GM23248 (cell line): ENCODE data around the gene KDM1B. TPM values are rescaled to one million over a fixed set of nuclear protein-coding genes. Genes with fewer than 3 reads are reported as not detected.

Experiments used
- DNase-seq: peaks from one replicate; pipeline ENCODE4 v3.0.0-alpha.2; 2015
- H2AFZ ChIP-seq: fragments of 200-600 bp; sonication (generic); 2 replicates; pipeline ENCODE4 v1.6.1; 2016; ENCODE audit warnings: antibody characterized with exemption
- H3F3A ChIP-seq: fragments of 200-600 bp; sonication (generic); 2 replicates; pipeline ENCODE4 v1.6.1; 2016; ENCODE audit warnings: mild to moderate bottlenecking, antibody characterized with exemption, mixed run types; ENCODE audit not compliant: insufficient read depth
- H3K27ac ChIP-seq: fragments of 200-600 bp; sonication (generic); 2 replicates; pipeline ENCODE4 v1.5.1; 2016; ENCODE audit warnings: mild to moderate bottlenecking
- H3K27me3 ChIP-seq: fragments of 200-600 bp; sonication (generic); replicated peaks from 2 replicates; pipeline ENCODE4 v1.6.1; 2016; ENCODE audit warnings: mild to moderate bottlenecking; ENCODE audit not compliant: insufficient read depth
- H3K36me3 ChIP-seq: fragments of 200-600 bp; sonication (generic); 2 replicates; pipeline ENCODE4 v1.6.1; 2016; ENCODE audit warnings: low read depth, mild to moderate bottlenecking
- H3K4me1 ChIP-seq: fragments of 200-600 bp; sonication (generic); 2 replicates; pipeline ENCODE4 v1.6.1; 2016; ENCODE audit warnings: mild to moderate bottlenecking; ENCODE audit not compliant: insufficient read depth
- H3K4me2 ChIP-seq: fragments of 200-600 bp; sonication (generic); one replicate; pipeline ENCODE4 v1.6.1; 2016; ENCODE audit warnings: mild to moderate bottlenecking; ENCODE audit not compliant: unreplicated experiment
- H3K4me3 ChIP-seq: fragments of 200-600 bp; sonication (generic); 2 replicates; pipeline ENCODE4 v1.5.1; 2016; ENCODE audit warnings: mild to moderate bottlenecking
- H3K79me2 ChIP-seq: fragments of 200-600 bp; sonication (generic); 2 replicates; pipeline ENCODE4 v1.6.1; 2016; ENCODE audit warnings: mild to moderate bottlenecking; ENCODE audit not compliant: insufficient read depth
- H3K9ac ChIP-seq: fragments of 200-600 bp; sonication (generic); 2 replicates; pipeline ENCODE4 v1.6.1; 2016; ENCODE audit warnings: mild to moderate bottlenecking
- H3K9me2 ChIP-seq: fragments of 200-600 bp; sonication (generic); 2 replicates; pipeline ENCODE4 v1.6.1; 2016; ENCODE audit warnings: mixed run types, mild to moderate bottlenecking, moderate library complexity; ENCODE audit not compliant: insufficient read depth
- H3K9me3 ChIP-seq: fragments of 200-600 bp; sonication (generic); one replicate; pipeline ENCODE4 v1.6.1; 2017; ENCODE audit warnings: low read depth
- H4K20me1 ChIP-seq: fragments of 200-600 bp; sonication (generic); 2 replicates; pipeline ENCODE4 v1.6.0; 2016; ENCODE audit not compliant: insufficient read depth
- EZH2 ChIP-seq: fragments of 200-600 bp; sonication (generic); IDR thresholded peaks from 2 replicates; pipeline ENCODE4 v1.6.1; 2018; ENCODE audit warnings: antibody characterized with exemption, mild to moderate bottlenecking; ENCODE audit not compliant: insufficient read depth, poor library complexity, severe bottlenecking
- EZH2phosphoT487 ChIP-seq: fragments of 200-600 bp; sonication (generic); IDR thresholded peaks from 2 replicates; pipeline ENCODE4 v1.6.1; 2018; ENCODE audit warnings: antibody characterized with exemption, moderate library complexity, mild to moderate bottlenecking, low read depth; ENCODE audit not compliant: insufficient read depth
- WGBS, 2 experiments: methylation state at CpG; one replicate each; pipeline ENCODE4 v1.1.6; 2015 to 2017; ENCODE audit warnings: low lambda C conversion rate in 2 of 2, low coverage in 1 of 2; ENCODE audit errors: missing lambda C conversion rate in 2 of 2; 5-methylcytosine and 5-hydroxymethylcytosine counted together
- in situ Hi-C: fragments of 300-500 bp; cut with MboI; formaldehyde crosslinking; loops from 2 replicates; pipeline ENCODE4 v1.15.0; 2020
- polyA plus RNA-seq: library from polyadenylated mRNA; unstranded; fragments of >200 nt; fragmentation: Nextera tagmentation; extraction: Ambion mirVana; gene quantifications from 2 replicates; pipeline ENCODE4 v1.2.1, GENCODE V29; 2016
- total RNA-seq: library from RNA; depleted of rRNA; stranded (reverse); fragments of >200 nt; shearing (Covaris generic); gene quantifications from 2 replicates; pipeline ENCODE4 v1.2.3, GENCODE V29; 2014

Gene KDM1B
- total and polyA plus RNA-seq, 2 experiments from 2014 or later = 10.2 to 16.0 TPM

- Histone ChIP-seq H3K4me3 (no peak overlapping the region), H3K9me3 (no peaks in the 10 kb centered on the region), H3K9ac (no peak overlapping the region), H3K4me2 (no peak overlapping the region), H3K27ac (no peak overlapping the region), H3K4me1 (no peaks in the 10 kb centered on the region), H3K79me2 (no peaks in the 10 kb centered on the region), H3K9me2 (no peaks in the 10 kb centered on the region), H3K27me3 (no peaks in the 10 kb centered on the region), H3F3A (no peaks in the 10 kb centered on the region), H4K20me1 (no peaks in the 10 kb centered on the region), H2AFZ (no peak overlapping the region), H3K36me3 (no peaks in the 10 kb centered on the region)
- in situ Hi-C loops = no loop called here
- no peak for DNase-seq
- no peak for TF ChIP-seq EZH2phosphoT487
- TF ChIP-seq EZH2 = no peak
- WGBS, 2 experiments = 93 to 98% methylated on average over 2 of the region's 2 CpGs
Observed at GRCh38 chr6:18186033-18186432, 30.8 kb downstream of the KDM1B start.

GRCh38 chr6:18186540-18187250 lies 31.5 kb downstream of the KDM1B start:
- Histone ChIP-seq H3K4me1 (no peaks in the 10 kb centered on the region), H3F3A (no peaks in the 10 kb centered on the region), H3K9ac (no peak overlapping the region), H3K9me2 (no peaks in the 10 kb centered on the region), H3K4me2 (no peak overlapping the region), H4K20me1 (no peaks in the 10 kb centered on the region), H3K27ac (no peak overlapping the region), H3K79me2 (no peaks in the 10 kb centered on the region), H2AFZ (no peak overlapping the region), H3K36me3 (no peaks in the 10 kb centered on the region), H3K9me3 (no peaks in the 10 kb centered on the region), H3K4me3 (no peak overlapping the region), H3K27me3 (no peaks in the 10 kb centered on the region)
- TF ChIP-seq EZH2 = no peak
- no peak for TF ChIP-seq EZH2phosphoT487
- DNase-seq = no peak
- 95 to 97% methylated on average over 4 of the region's 4 CpGs for WGBS, 2 experiments
- in situ Hi-C loops = no loop called here

GRCh38 chr6:18187701-18188100 lies 32.5 kb downstream of the KDM1B start:
- Histone ChIP-seq H3K9me2 (no peaks in the 10 kb centered on the region), H3K9me3 (no peaks in the 10 kb centered on the region), H3K79me2 (no peaks in the 10 kb centered on the region), H3K27me3 (no peaks in the 10 kb centered on the region), H3F3A (no peaks in the 10 kb centered on the region), H4K20me1 (no peaks in the 10 kb centered on the region), H2AFZ (no peak overlapping the region), H3K4me1 (no peaks in the 10 kb centered on the region), H3K4me3 (no peak overlapping the region), H3K27ac (no peak overlapping the region), H3K36me3 (no peaks in the 10 kb centered on the region), H3K9ac (no peak overlapping the region), H3K4me2 (no peak overlapping the region)
- no peak for DNase-seq
- TF ChIP-seq EZH2 = no peak
- no peak for TF ChIP-seq EZH2phosphoT487
- in situ Hi-C loops = no loop called here
- WGBS, 2 experiments = 96% methylated on average over 10 of the region's 10 CpGs

GRCh38 chr6:18189196-18189595 lies 34.0 kb downstream of the KDM1B start:
- Histone ChIP-seq H4K20me1 (no peaks in the 10 kb centered on the region), H3K79me2 (no peaks in the 10 kb centered on the region), H2AFZ (no peak overlapping the region), H3K9me3 (no peaks in the 10 kb centered on the region), H3K36me3 (no peaks in the 10 kb centered on the region), H3K4me1 (no peaks in the 10 kb centered on the region), H3F3A (no peaks in the 10 kb centered on the region), H3K9ac (no peak overlapping the region), H3K4me2 (no peak overlapping the region), H3K4me3 (no peak overlapping the region), H3K9me2 (no peaks in the 10 kb centered on the region), H3K27ac (no peak overlapping the region), H3K27me3 (no peaks in the 10 kb centered on the region)
- in situ Hi-C loops = no loop called here
- TF ChIP-seq EZH2phosphoT487 (no peak), EZH2 (no peak)
- 97 to 98% methylated on average over 2 of the region's 2 CpGs for WGBS, 2 experiments
- DNase-seq = no peak
